ENCODE results near the gene TRMU. TPM values are rescaled to one million over a fixed set of nuclear protein-coding genes. Genes with fewer than 3 reads are reported as not detected.

Gene TRMU, protein sequence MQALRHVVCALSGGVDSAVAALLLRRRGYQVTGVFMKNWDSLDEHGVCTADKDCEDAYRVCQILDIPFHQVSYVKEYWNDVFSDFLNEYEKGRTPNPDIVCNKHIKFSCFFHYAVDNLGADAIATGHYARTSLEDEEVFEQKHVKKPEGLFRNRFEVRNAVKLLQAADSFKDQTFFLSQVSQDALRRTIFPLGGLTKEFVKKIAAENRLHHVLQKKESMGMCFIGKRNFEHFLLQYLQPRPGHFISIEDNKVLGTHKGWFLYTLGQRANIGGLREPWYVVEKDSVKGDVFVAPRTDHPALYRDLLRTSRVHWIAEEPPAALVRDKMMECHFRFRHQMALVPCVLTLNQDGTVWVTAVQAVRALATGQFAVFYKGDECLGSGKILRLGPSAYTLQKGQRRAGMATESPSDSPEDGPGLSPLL
- 19.8 TPM for total RNA-seq

- ATAC-seq, result peak; percentile 81
Observed at GRCh38 chr22:46335201-46336118, at the start of gene TRMU. Gene TRMU (plus strand): TSS chr22:46335714. CDS start chr22:46335765, 51 bp downstream.

DNA sequence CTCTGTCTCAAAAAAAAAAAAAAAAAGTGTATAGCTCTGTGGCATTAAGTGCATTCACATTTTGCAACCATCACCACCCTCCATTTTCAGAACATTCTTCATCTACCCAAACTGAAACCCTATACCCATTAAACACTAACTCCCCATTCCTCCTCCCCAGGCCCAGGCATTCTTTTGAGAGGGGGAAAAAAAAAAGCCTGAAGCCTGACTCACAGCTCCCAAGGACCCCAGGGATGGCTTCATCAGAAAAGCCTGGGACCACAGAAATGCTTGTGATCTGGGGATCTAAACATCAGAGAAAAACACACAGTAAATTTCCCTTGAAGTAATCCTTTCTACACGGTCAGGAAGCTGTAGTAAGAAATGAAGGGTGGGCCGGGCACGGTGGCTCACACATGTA is 49.5 kb upstream of the TRMU start:
- ATAC-seq, result no peak

DNA sequence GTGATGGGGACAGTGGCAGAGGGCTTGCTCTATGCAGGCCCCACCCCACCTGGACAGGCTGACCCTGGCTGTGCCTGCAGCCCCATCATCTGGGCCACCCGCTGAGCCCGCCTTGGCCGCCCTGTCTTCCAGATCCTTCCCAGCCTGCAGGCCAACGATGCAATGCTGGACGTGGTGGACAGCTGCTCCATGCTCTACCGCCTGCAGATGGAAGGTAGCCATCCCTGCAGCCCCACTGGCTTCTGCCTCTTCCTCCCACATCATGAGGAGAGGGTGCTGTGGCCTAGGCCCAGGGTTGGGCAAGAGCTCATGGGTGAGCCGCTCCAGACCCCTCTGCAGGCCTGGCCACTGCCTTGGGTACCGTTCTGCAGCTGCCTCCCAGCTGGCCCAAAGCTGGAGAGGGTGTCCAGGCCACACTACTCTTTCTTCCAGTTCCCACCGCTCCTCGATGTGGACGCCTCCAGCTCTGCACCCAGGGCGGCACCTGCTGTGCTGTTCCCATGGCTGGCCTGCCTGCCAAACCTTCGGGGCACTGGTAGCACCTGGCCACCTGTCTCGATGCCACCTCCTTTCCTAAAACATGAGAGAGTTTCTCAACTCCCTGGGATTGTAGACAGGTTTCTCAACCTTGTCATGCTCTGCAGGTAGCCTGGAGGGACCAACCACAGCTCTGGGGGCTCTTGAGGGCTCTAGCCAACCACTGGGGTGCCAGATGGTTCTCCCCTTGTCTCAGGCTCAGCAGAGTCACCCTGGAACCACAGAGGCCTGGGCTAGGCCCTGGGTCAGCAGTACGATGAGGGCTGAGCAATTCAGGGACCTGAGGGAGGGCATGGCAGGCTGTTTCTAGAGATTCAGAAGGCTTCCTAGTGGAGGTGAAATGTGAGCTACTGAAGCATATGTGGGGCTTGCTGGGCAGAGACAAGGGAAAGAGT is 48.3 kb upstream of the TRMU start:
- ATAC-seq, result no peak

DNA sequence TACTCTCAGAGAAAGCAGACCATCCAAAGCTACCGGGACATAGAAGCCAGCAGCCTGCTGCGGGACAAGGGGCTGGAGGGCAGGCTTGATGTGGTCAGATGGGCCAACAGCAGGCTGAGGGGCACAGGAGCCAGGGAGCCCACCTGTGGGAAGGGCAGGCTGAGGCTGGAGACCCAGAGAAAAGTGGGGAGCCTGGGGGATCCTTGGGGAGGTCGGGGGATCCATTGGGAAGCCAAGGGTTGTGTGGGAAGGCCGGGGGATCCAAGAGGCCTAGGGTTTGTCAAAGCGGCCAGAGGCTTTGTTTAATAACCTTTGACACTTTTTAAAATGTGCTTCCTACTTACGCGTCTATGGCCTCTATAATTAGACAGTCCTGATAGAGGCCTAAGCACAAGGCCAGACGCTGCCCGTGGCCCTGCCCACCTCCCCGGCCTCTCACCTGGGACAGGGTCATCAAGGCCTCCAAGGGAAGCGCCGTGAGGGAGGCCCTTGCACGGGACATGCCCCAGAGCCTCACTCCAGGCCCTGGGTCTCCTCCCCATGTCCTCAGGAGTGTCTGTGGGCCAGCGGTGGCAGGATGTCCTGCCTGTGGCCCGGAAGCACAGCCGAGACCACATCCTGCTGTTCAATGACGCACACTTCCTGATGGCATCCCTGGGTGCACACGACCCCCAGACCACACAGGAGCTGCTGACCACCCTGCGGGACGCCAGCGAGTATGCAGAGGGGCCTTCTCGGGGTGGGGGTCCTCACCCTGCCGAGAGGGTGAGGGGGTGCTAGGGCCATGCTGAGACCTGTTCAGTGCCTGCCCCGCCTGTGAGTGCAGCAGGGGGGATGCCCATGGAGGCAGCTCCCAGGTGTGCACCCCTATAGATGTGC is 47.4 kb upstream of the TRMU start:
- peak; percentile 65 for ATAC-seq

GRCh38 chr22:46288846-46289243 is 46.7 kb upstream of the TRMU start:
- no peak for ATAC-seq

- ATAC-seq, result no peak
Observed at GRCh38 chr22:46289244-46289891, 46.1 kb upstream of the TRMU start.

DNA sequence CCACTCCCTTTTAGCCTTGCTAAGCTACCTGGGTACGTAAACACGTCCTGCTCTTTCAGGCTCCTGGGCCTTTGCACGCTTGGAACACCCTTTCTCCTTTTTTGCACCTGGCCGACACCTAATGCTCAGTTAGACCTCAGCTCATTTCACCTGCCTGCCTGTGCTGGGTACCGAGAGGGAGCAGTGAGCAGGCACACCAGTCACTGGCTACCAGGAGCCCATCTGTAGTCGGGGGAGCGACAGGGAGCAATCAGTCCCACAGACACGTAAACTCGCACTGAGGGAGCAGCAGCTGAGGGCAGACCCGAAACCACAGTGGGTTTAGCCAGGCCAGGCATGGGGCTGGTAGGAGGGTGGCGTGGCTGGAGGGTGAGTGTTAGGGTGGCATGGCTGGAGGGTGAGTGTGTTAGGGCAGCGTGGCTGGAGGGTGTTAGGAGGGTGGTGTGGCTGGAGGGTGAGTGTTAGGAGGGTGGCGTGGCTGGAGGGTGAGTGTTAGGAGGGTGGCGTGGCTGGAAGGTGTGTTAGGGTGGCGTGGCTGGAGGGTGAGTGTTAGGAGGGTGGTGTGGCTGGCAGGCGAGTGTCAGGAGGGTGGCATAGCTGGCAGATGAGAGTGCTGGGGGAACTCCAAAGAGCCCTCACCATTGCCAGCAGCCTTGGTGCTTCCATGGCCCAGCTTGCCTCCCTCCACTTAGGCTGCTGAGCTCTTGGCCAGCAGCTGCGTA is 45.2 kb upstream of the TRMU start:
- ATAC-seq, result no peak

- ATAC-seq, result no peak
Observed at GRCh38 chr22:46290843-46291785, 44.4 kb upstream of the TRMU start.

DNA sequence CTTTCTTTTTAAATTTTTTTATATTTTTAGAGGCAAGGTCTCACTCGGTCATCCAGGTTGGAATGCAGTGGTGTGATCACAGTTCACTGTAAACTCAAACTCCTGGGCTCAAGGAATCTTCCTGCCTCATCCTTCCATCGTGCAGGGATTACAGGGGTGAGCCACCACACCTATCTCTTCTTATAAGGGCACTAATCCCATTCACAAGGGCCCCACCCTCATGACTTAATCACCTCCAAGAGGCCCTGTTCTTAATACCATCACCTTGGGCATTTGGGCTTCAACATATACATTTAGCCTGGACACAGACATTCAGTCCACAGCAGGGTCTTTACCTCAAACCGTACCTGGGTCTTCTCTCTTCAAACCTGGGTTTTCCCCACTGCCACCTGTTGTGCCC is 43.3 kb upstream of the TRMU start:
- no peak for ATAC-seq

DNA sequence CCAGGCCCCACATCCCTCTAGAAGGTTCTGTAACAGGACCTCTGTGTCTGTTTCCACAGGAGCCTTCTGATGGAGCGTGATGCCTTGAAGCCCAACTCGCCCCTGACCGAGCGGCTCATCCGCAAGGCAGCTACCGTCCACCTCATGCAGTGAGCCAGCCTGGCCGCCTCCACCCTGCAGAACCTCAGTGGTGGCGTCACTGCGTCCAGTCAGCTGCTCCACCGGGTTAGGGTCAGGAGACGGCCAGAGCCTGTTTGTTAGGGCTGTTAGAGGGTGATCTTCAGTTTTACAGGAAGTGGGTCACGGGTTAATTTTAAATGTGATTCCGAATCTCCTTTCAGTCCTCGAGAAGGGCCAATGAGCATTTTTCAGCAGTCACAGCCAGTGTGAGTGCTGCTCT is 42.8 kb upstream of the TRMU start:
- ATAC-seq, result no peak

DNA sequence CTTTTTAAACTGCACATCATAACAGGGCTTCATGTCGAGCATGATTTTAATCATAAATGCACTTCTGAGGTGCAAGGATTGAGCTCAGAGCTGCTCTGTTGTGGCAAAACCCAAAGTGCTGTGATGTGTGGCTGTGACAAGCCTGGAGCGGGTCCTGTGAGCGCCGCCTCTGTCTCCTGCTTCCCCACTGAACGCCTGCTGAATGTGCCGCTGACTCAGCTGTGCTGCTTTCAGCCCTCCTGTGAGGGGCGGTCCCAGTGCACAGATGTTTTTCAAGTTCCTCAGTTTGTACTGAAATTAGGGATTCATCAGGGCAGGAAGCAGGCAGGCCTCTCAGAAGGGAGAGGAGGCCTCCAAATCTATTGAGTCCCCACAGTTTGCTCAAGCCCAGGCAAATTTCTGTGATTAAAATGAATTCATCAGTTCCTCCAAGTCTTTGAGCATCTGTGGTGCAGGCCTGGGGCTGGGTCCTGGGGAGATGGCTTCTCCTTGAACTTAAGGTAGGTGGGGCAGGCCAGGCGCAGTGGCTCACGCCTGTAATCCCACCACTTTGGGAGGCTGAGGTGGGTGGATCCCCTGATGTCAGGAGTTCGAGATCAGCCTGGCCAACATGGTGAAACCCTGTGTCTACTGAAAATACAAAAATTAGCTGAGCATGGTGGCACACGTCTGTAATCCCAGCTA is 41.8 kb upstream of the TRMU start:
- ATAC-seq, result no peak

GRCh38 chr22:46294784-46295183 is 40.7 kb upstream of the TRMU start:
- no peak for ATAC-seq

GRCh38 chr22:46295277-46295971 is 40.1 kb upstream of the TRMU start:
- ATAC-seq, result no peak

DNA sequence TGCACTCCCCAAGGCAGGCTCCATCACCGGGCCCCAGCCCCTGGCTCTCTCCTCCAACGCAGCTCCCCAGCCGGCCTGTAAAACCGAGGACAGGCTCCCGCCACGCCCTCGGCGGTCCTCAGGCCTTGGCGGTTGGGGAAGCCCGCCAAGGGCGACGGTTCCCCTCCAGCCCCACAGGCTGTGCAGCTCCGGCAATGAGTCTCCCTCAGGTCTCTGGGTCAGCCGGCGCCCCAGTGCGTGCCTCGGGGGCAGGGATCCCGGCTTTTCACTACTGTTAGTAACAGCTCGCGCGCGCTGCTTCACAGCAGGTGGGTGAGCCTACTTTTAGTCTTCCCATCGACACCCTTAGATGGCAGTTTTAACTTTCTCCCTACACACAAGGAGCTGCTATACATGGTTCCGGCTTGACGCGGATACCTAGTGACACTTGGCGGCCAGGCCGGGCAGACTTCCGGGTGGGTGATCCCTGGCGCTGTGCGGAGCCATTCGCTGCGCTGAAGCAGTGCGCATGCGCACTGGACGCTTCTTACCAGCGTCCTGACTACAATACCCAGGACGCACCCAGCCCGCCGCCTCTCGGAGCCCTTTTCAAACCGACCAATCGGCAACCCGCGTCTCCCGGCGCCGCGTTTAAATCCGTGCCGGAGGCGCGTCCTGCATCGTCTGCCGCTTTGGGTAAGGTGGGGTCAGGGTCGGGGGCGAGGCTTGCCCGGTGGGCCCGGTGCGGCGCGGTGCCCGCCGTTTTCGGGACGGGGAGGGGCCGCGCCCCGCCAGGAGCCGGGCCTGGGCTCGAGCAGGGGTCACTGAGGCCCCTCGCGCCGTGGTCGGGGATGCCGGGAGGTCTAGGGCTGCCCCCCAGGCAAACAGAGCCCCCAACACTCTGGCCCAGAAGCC is 39.0 kb upstream of the TRMU start, which contains the start of gene GTSE1:
GTSE1 (plus strand) TSS at position 614 of the 894 bp plus-strand sequence. CDS start 531 bp downstream, outside the sequence.
- peak; percentile 97 for ATAC-seq

DNA sequence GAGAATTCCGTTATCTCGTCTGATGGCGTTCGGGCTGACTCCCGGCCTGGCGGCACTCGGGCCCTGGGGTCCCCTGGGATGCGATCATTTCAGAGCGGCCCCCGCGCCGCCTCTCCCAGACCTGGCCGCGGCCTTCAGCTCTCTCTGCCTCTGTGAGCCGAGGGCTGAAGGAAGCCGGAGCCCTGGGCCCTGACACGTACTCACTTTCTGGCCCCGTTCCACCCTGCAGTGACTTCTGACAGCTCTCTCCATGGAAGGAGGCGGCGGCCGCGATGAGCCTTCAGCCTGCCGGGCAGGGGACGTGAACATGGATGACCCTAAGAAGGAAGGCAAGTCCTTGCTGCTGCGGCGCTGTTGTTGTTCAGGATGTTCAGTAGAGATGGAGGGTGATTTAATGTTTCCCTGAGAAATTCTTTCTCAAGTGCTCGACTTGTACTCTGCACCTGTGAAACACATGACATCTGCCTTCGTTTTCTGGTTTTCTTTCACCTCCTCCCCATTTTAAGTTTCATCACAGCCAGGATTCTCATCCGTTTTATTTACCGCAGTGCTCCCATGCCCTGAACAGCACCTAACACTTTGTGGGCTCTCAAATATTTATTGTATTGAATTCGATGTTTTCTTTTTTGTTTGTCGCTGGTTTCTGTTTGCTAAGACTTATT is 38.2 kb upstream of the TRMU start:
- peak; percentile 41 for ATAC-seq

- no peak for ATAC-seq
Observed at GRCh38 chr22:46299101-46299500, 36.4 kb upstream of the TRMU start.
